Measurements from ENCODE around the gene EXOC6B.

The EXOC6B gene

DNA sequence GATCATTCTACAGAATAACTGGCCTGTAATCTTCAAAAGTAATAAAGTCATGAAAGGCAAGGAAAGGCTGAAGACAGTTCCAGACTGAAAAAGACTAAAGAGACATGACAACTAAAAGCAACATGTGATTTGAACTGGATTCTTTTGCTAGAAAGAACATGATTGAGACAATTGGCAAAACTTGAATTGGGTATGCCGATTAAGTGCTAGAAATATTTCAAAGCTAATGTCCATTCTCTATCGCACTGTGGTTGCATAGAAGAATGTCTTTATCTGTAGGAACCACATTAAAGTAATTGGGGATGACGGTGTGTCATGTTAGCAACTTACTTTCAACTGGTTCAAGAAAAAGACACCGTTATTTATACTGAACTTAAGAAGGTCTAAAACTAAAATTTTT lies 98.5 kb downstream of the EXOC6B start:
- no peak for FAIRE-seq

DNA sequence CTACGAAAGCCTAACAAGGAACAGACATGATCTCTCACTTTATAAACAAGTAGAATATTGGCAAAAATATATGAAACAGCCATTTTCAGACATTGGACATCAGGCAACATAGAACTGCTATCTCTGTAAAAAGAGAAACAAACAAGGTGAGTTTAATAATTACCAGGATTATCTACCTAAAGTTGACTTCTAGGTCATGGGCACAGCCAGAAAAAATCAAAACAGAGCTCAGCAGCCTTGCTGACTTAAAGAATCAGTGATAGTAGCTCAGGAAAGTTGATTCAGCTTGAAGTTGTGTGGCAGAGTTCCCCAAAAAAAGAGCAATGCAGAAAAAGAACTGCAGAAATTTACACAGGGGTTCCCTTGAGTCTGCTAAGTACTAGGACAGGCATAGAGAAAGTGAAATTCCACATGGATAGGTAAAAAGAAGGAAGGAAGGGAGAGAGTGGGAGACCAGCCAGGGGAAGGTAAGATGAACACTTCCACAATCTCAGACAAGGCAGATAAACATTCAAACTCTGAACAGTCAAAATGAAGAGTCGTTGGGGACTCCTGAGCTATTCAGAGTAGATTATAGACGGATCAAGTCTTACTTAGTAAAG lies 102.0 kb downstream of the EXOC6B start:
- no peak for FAIRE-seq

DNA sequence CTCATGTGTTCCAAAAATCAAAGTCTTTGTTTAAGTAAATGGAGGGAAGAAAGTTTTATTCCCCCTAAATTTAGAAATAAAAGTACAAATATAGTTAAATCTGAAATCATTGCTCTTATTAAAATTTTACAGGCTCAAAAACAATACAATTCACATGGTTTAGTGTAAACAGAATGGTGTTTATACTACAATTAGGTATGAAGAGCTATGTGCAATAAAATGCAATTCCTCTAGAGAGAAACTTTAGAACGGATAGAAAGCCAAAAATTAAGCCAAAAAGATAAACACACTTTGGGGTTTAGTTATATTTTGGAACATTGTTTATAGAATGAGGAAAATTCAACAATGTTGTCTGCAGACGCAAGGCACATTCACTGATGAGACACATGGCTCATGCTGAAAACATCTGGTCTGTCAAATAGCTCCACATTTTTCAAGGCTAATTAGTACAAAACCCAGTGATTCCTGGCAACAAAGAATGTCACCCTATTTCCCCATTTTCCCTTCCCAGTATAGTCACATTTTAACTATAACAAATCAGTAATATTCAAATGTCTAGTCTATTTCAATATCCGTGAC lies 103.3 kb downstream of the EXOC6B start:
- FAIRE-seq: no peak

DNA sequence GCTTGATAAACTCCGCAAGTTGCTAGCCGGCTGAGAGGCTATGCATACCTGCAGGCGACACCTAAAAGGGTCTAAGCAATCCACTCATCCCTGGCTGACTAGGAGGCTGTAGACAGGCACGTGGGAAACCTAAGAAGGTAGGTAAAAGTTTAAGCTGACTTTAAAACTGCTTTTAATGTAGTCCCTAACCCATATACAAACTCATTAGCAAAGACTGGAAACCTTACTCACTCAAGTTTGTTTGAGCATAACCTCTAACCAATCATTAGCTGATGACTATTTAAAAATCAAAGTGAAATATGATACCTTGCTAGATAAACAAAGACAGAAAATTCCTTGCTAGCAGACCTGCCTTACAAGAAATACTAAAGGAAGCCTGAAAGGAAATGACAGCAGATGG lies 106.4 kb downstream of the EXOC6B start:
- peak; percentile 65 for FAIRE-seq

DNA sequence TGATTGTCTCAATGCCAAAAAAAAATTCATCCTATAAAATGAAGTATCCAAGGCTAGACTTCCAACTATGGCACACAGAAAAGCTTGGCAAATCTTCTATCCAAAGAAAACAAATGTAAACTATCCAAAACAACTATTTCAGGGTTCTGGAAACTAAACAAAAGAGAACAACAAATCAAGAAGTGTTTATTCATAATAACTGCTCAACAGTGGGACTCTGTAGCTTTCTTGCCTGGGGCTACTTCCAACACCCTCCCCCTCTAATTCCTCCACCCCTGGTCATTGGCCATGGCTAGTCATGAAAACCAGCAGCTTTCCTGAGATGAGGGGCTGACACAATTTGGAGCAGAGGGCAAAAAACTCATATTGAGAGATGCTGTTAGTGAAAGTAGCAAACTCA lies 107.0 kb downstream of the EXOC6B start:
- no peak for FAIRE-seq

DNA sequence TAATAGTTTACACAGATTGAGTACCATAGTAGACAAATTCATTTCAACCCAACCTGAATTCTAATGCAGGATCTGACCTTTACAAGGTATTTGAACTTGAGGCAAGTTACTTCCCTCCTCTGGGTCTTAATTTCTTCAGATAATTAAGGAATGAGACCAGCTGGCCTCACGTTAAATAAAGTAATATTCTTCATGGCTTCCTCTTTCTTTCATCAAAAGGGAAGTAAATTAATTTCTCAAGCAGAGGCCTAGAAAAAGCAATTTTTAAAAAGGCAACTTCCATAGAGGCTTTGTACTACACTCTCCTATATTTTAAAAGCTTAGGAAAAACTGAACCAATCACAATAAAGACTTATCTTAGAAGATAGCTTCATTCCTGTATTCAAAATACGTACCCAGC lies 109.2 kb downstream of the EXOC6B start:
- FAIRE-seq: no peak

DNA sequence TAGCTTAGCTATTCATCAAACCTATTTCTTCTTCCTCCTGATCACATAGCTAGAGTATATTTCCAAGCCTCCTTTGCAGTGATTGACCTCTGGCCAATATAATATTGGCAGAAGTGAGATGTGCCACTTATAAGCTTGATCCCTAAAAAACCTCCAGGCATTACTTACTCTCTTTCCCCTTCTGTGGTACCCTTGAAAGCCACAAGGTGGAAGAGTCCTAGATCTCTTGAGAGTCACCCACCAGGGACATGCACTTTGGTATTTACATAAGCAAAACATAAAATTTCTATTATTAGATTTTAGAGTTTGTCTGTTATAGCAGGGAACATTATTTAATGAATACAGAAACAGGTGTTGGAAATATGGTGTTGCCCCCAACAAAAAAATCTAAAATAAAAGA lies 112.0 kb downstream of the EXOC6B start:
- FAIRE-seq: no peak

DNA sequence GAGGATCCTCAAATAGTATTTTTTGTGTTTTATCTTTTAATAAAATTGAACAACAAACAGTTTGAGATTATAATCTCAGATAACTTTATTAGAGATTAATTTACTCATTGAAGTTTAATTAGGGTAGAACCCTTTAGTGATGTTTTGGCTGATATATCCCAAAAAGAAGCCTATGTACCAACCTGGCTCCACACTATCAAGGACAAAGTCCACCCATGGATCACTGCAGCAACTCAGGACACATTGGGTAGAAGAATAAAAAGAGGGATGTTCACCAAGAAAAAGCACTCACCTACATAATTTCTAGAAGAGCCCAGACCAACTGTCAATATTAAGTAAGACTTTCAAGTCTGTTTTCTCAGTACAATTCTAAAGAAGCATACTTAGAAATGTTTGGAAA lies 112.9 kb downstream of the EXOC6B start:
- FAIRE-seq: no peak

DNA sequence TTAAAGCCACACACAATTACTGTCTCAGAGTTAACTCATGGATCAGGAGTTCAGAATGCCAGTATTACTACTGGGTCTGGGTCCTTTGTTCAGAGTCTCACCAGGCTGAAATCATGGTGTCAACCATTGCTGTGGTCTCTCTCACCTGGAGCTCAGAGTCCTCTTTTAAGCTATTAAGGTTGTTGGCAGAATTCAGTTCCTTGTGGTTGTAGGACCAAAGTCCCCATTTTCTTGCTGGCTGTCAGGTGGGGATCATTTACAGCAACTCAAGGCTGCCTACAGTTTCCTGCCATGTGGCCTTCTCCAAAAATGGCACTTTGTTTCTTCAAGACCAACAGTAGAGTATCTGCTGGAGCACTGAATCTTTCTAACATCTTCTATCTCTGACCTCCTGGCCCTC lies 113.5 kb downstream of the EXOC6B start:
- no peak for FAIRE-seq

DNA sequence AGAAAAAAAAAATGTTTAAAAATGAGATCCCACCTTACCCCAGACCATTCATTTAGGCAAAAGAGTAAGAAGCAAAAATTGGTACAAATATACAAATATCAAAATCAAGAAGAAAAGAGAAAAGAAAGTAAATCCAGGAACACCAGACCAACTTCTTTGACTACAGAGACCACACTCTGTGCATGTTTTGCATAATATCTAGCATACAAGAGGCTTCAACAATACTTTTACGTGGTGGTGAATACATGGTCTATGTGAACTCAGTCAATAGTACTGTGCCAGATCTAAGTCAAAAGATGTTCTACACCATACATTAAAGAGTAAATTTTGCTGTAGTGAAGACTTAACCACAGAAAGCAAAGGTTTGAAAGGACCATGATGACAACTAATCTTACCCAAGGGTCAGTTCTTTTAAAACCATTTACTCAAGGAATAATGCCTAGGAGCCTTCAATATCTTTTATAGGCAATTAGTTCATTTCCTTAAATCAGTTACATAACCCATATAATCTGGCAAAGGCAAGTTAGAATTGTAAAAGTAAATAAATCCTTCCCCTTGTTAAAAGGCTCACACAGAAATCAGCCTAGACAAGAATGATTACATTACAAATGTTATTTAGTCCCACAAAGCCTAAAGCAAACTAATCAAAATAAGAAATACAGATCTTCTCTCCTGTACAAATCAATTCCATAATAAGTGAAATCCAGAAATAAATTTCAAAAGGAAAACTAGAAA lies 115.2 kb downstream of the EXOC6B start:
- FAIRE-seq: peak; percentile 85

DNA sequence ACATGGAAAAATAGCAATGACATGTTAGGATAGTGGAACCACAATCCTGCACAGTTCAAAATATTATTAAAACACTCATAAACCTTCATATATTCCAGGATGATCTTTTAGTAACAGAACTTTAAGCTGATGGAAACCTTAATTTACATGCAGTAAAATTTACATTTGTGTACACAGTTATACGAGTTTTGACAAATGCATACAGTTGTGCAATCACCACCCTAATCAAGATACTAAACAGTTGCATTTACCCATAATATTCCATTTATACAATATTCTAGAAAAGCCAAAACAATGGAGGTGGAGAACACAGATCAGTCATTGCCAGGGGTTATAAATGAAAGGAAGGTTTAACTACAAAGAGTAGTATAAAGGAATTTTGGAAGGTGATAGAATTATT lies 117.6 kb downstream of the EXOC6B start:
- FAIRE-seq: no peak

DNA sequence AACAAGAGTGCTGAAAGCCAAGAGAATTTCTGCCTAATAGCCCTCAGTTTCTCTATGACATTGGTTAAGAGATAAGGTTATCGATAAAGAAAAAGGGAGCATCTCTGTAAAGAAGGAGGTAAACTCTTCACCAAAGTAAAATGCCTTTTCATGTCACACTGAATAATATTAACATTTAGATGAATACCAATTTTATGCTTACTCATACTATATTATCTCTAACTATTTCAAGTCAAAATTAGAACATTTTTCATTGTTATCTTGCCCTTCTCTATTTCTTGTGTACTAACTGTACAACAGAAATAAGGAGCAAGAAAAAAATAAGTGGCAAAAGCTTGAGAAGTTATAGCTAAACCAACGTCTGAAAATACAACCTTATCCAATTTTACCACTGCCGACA lies 127.5 kb downstream of the EXOC6B start:
- no peak for FAIRE-seq

DNA sequence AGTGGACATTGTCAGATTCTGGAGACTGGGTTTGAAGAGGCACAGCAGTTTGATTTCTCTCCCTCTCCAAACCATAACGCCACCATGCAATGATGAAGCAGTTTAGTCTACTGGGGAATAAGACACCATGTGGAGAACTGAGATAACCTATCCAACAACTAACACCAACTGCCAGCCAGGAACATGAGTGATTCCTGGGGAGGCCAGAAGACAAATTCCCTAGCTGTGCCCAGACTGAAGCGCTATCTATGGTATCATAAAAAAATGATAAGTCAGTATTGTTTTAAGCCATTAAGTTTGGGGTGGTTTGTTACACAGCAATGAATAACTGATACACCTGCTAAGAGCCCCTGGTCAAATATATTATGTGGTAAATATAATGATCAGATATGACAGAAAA lies 129.3 kb downstream of the EXOC6B start:
- no peak for FAIRE-seq

DNA sequence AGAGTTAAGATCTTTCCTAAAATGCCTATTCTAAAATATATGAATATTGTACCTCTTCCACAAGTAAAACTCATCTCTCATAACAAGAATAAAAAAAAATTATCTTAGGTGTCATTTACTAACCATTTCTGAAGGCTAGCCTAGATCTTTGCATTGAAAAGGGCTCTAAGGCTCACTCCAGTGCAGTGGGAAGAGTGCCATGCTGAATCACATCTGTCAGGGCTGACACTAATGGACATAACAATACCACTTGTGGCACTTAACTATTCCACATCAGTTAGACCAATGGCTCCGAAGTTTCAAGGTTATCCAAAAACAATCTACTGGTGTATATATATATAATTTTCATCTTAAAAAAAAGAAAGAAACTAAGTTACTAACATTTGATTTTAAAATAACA lies 130.2 kb downstream of the EXOC6B start:
- FAIRE-seq: no peak

DNA sequence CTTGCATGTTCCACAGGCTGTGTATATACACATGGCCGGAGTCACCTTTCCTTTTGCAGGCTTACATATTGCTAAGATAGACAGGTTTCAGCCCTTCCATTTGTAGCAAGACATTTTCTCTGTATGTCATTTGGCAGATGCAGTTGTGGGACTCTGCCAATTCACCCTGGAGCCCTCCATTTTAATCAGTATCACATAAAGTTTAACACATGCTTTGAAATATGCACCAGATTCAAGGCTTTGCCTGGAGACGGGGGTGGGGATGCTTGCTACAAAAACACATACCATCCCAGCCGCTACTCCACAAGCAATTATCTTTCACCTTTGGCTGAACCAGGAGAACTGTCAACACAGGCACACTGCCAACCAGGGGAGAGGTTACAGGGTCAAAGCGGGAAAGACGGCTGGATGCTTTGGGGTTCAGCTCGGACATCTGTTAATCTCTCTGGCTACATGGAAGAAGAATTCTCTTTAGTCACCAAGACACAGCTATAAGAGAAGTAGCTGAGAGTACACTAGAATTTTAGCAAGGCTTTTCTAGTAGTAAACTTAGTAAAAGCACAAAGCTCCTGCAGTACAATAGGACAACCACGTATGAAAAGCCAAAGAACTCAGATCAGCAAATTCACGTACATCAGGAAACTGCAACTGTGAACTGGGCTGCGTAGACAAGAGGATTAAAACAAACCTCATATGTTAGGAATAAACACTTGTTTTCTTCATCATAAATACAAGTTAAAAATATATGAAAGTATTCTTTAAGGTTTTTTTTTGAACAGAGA lies 130.9 kb downstream of the EXOC6B start:
- peak; percentile 65 for FAIRE-seq

DNA sequence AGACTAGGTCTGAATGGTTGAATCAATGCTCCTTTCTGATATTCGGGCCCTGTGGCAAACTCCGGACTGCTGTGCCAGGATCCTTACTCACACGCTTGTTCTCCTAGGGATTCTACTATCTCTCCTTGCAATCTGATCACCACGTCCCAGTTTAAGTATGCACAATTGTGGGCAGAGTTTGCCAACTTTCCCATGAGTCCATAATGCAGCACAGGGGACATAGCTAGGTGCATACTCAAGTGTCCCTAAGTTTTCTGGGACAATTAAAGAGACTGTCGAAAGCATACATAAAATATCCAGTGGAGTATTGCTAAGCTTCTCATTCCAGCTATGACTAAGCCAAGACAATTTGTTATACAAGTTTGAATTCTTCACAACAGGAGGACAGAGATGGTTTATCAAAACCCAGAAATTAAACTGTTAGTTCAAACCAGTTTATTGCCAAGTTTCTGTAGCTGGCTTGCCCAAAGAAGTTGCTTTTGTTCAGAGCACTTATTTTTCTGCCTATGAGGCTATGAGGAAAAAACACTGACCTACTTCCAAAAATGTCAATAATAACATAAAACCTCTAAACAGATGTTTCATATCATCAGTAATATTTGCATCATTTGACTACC lies 136.1 kb downstream of the EXOC6B start:
- FAIRE-seq: no peak

DNA sequence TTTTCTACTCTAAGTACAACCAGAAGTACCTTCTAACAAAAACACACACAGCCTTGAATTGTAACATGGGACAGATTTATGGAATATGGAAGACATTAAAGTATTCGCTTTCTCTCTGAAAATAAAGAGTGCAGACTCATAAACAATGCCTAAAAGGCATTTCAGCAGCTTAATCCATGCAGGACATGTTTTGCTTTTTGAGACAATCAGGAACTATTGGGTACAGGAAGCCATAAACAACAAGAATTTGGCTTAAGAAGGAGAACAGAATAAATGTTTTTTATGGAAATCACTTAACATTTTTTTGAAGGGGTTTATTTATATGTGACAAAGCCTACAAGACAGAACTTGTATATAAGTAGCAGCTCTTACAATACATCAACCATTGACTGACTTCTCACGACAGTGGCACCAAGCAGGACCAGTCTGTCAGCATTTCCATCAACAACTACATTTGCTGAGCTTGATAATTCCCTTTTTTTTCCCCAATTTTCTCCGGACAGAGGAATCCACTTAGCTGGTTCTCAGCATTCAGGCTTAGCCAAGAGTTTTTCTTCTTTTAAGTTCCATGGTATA lies 140.1 kb downstream of the EXOC6B start:
- FAIRE-seq: no peak

DNA sequence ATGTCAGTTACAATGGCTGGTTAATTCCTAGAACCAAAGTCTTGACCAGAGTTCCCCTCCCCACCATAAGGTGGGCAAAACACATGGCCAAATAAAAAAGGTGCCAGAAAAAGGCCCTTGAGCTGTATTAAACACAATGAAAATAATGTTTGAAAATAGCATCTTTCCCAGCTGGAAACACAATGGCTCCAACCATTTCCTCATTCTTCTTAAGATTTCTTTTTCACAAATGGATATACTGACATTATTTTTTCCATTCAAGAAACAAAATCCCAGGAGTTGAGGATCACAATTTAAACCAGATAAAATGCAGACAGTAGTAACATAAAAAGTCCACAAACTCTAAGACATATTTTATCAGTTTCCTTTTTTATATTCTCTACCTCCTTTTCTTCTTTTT lies 143.8 kb downstream of the EXOC6B start:
- no peak for FAIRE-seq

DNA sequence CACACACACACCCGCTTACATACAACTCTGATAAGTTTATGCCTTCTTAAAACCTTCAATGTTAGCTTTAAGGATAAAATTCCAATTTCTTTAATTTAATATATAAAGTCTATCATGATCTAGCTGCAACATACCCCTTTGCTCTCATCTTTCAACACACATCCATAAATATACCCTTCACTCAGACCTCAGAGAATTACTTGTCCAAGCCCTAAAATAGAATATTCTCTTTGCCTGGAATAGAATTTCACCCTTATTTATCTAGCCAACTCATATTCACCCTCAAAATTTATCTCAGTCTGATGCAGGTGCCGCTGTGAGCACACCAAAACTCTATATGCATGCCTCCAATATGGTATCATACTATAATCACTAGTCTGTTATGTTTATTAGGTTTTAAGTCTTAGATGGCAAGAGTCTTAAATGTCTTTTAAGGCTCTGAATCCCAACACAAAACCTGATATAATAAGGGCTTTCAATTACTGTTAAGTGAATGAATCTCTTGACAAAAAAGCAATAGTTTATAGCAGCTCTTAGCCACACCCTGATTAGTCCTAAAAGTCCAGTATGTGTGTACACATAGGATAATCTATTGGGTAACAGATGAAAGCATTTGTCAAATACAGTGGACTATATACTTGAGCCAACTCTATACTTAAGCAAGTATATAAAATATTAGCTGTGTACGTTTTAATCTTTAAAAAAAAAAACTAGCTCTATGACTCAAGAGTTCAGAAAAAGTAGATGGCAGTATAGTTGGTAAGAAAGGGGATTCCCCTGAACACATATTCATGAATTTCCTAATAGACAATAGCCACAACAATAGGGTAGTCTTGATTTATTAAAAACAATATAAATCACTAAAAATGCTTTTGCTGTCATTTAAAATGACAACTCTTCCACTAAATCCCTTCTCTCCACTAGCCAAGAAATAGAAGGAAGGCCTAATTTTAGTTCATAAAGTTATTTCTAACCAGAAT lies 144.5 kb downstream of the EXOC6B start:
- FAIRE-seq: no peak

DNA sequence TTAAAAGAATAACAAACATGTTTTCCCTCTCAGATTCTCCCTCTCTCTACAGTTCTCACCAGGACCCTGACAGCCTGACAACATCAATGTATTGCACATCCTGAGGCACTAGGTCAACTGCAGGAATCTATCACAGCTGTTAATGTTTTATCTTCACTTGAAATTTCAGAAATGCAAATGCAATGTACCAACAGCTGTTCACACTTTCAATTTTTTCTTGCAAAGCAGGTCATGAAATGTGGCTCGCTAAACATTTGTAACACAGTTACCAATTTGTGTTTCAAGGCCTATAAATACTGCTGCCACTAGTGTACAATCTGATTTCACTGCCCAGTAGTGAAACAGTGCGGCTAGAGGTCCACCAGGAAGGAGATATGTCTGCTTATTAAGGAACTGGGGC lies 147.8 kb downstream of the EXOC6B start:
- no peak for FAIRE-seq

DNA sequence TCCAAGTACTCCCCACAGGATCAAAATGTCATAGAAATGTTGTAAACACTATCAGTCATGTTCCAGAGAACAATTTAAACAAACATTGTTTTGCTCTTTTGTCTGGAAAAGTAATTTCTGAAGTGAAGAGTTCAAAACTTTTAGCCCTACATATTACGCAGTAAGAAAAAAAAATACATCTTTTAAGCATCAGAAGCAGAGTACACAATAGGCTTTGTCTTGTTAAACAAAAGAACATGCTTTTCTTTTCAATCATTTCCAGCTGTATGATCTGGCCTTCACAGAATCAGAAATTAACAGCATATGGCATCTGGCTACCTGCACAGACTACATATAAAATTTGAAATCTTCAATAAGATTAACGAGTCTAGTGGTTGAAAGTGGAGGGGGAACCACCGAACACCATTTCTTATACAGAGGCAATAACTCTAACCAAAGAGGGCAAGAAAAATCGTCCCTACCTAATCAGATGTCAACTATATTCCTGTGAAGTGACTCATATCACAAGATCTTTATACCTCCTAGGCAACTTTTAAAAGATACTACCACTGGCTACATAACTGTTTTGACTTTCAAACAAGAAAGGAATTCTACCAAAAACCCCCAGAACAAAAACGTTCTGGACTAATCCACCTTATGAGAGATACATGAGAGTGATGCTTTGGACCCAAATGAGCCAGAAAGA lies 149.3 kb downstream of the EXOC6B start:
- FAIRE-seq: no peak

Measured in islet of Langerhans (tissue), 1 donor.